Gastroesophageal sphincter (tissue), 4 donors: ENCODE results near the gene TNK2. TPM values are rescaled to one million over a fixed set of nuclear protein-coding genes. Genes with fewer than 3 reads are reported as not detected.

Experiments used
- ATAC-seq: fragments of 150-250 bp; one replicate; pipeline ENCODE4 v1.9.1; 2016; ENCODE audit warnings: mild to moderate bottlenecking, moderate library complexity
- H3K27ac ChIP-seq, 4 donors: fragments of 200-600 bp; sonication (generic) in 3 of 4; 1 replicate in 3 of 4; 2 replicates in 1 of 4; pipeline ENCODE4 v1.5.1; 2016 to 2019
- H3K27me3 ChIP-seq: fragments of 200-600 bp; sonication (generic); one replicate; pipeline ENCODE4 v1.5.1; 2019
- H3K36me3 ChIP-seq, 2 donors: fragments of 200-600 bp; sonication (generic); one replicate each; pipeline ENCODE4 v1.5.1; 2019; ENCODE audit warnings: control low read depth in 1 of 2
- H3K4me1 ChIP-seq, 3 donors: fragments of 200-600 bp; sonication (generic); 1 replicate in 2 of 3; 2 replicates in 1 of 3; pipeline ENCODE4 v1.5.1; 2016 to 2019; ENCODE audit warnings: control low read depth in 2 of 3
- H3K4me3 ChIP-seq, 2 donors: fragments of 200-600 bp; sonication (generic); one replicate each; pipeline ENCODE4 v1.5.1; 2019; ENCODE audit warnings: mild to moderate bottlenecking in 1 of 2, moderate library complexity in 1 of 2
- H3K9me3 ChIP-seq, 3 donors: fragments of 200-600 bp; sonication (generic); one replicate each; pipeline ENCODE4 v1.5.1; 2017 to 2019; ENCODE audit warnings: control low read depth in 2 of 3
- EP300 ChIP-seq: sonication (generic); formaldehyde crosslinking; IDR thresholded peaks from one replicate; pipeline ENCODE4 v1.6.1; 2017; ENCODE audit warnings: antibody characterized with exemption, mild to moderate bottlenecking
- POLR2A ChIP-seq, 2 donors: fragments of 450-650 bp; IDR thresholded peaks; one replicate each; pipeline ENCODE4 v1.6.1; 2017; ENCODE audit warnings: antibody characterized with exemption in 2 of 2, mild to moderate bottlenecking in 2 of 2, moderate library complexity in 1 of 2
- POLR2AphosphoS5 ChIP-seq: sonication (generic); formaldehyde crosslinking; IDR thresholded peaks from one replicate; pipeline ENCODE4 v1.6.1; 2017; ENCODE audit warnings: antibody characterized with exemption
- WGBS, 2 donors: methylation state at CpG; one replicate each; pipeline ENCODE4 v1.1.5; 2018; ENCODE audit warnings: low coverage in 1 of 2; 5-methylcytosine and 5-hydroxymethylcytosine counted together
- total RNA-seq, 4 donors: library from RNA; depleted of rRNA; stranded (reverse); fragments of >200 nt; gene quantifications; one replicate each; pipeline ENCODE4 v1.1.0, GENCODE V29; 2016
- TF ChIP-seq, protein P1 (sequence below), 4 experiments: fragments of 200-600 bp in 2 of 4; fragments of 450-650 bp in 2 of 4; sonication (generic) in 1 of 4; IDR thresholded peaks; one replicate each; pipeline ENCODE4 v1.5.1; 2017 to 2019; ENCODE audit warnings: antibody characterized with exemption in 4 of 4, mild to moderate bottlenecking in 2 of 4, moderate library complexity in 2 of 4

The TNK2 gene
- total RNA-seq, 4 donors from 2014 or later = 14.5 to 28.8 (median 23.9) TPM

DNA sequence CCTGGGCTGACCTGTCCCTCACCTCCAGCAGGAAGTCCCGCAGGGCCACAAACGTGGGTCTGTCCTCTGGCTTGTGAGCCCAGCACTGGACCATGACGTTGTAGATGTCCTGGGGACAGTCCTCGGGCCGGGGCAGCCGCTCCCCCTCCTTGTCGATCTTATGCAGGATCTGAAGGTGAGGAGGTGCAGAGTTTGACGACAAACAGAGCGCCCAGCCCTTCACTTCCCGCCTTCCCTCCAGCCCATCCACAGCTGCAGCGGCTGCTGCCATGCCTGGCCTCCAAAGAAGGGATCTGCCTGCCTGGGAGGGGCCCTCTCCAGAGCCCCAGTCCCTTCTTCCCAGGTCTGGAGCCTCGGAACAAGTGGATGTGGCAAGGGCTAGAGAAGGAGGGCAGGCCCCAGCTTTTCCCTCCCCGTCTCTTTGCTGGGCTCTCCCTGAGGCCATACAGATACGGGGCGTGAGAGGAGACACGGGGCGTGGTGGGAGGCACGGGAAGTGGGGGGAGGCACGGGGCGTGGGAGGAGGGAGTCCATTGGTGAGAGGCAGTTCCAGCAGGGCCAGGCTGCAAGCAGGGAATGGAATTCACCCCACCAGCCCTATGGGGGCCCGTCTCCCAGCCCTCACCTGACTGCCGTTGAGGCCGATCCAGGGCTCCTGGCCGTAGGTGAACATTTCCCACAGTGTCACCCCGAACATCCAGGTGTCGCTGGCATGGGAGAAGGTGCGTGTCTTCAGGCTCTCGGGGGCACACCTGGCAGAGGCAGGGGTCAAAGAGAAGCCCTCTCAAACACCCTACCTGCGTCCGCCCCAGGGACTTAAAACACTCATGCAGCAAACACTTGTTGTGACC, 29.7 kb downstream of the TNK2 start:
- peaks cover 0 to 6% (median 0%) of the 10 kb centered on the region in 3 donors for H3K4me1 ChIP-seq
- H3K27me3 ChIP-seq = no peaks in the 10 kb centered on the region
- WGBS, 2 donors = 94% methylated on average over 5 of the region's 30 CpGs; no CpG with 5 or more reads in 1 of the 2 donors
- no peaks in the 10 kb centered on the region for H3K9me3 ChIP-seq
- H3K36me3 ChIP-seq = peaks cover 0 to 76% of the 10 kb centered on the region in 2 donors
- no peak overlapping the region for H3K4me3 ChIP-seq
- H3K27ac ChIP-seq = no peak overlapping the region
- TF ChIP-seq POLR2AphosphoS5 = no peak
- TF ChIP-seq EP300 = no peak
- no peak for TF ChIP-seq POLR2A (IDR thresholded peaks at IDR 0.05)
- TF ChIP-seq, protein P1, sequence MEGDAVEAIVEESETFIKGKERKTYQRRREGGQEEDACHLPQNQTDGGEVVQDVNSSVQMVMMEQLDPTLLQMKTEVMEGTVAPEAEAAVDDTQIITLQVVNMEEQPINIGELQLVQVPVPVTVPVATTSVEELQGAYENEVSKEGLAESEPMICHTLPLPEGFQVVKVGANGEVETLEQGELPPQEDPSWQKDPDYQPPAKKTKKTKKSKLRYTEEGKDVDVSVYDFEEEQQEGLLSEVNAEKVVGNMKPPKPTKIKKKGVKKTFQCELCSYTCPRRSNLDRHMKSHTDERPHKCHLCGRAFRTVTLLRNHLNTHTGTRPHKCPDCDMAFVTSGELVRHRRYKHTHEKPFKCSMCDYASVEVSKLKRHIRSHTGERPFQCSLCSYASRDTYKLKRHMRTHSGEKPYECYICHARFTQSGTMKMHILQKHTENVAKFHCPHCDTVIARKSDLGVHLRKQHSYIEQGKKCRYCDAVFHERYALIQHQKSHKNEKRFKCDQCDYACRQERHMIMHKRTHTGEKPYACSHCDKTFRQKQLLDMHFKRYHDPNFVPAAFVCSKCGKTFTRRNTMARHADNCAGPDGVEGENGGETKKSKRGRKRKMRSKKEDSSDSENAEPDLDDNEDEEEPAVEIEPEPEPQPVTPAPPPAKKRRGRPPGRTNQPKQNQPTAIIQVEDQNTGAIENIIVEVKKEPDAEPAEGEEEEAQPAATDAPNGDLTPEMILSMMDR (IDR thresholded peaks at IDR 0.05) = no peak
- ATAC-seq = no peak

DNA sequence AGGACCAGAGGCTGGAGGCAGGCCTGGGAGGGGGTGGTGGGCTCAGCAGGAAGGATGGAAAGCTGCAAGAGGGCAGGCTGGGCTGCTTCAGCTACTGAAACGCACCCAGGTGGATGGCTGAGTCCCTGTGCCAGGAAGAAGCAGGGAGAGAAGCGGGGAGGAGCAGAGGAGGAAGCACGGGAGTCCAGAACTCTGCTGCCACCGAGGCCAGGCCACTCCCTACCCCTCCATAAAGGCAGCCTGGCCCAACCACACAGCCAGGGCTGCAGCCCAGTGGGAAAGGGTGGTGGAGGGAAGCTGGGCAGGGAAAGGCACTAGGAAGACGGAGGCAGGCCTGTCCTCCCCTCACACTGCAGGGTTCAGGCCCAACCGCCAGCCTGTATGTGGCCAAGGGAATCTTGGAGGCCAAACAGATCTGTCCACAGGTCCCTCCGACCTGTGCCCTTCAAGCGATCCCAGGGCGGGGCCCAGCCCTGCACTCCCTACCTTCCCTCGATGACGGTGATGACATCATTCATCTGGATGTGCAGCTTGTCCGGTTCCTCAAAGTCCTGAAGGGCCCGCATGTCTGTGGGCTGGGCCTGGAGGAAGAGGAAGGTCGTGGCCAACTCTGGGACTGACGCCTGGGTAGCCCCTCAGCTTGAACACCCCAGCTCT, 30.5 kb downstream of the TNK2 start:
- Histone ChIP-seq H3K27ac (no peak overlapping the region), H3K36me3 (peaks cover 0 to 76% of the 10 kb centered on the region in 2 donors), H3K27me3 (no peaks in the 10 kb centered on the region), H3K4me1 (peaks cover 0 to 9% (median 0%) of the 10 kb centered on the region in 3 donors), H3K9me3 (no peaks in the 10 kb centered on the region), H3K4me3 (no peak overlapping the region)
- 50 to 74% methylated on average over 2 to 3 of the region's 15 CpGs for WGBS, 2 donors
- TF ChIP-seq POLR2AphosphoS5 (no peak), EP300 (no peak), POLR2A (IDR thresholded peaks at IDR 0.05) (no peak)
- TF ChIP-seq, protein P1 (IDR thresholded peaks at IDR 0.05) = no peak
- no peak for ATAC-seq

DNA sequence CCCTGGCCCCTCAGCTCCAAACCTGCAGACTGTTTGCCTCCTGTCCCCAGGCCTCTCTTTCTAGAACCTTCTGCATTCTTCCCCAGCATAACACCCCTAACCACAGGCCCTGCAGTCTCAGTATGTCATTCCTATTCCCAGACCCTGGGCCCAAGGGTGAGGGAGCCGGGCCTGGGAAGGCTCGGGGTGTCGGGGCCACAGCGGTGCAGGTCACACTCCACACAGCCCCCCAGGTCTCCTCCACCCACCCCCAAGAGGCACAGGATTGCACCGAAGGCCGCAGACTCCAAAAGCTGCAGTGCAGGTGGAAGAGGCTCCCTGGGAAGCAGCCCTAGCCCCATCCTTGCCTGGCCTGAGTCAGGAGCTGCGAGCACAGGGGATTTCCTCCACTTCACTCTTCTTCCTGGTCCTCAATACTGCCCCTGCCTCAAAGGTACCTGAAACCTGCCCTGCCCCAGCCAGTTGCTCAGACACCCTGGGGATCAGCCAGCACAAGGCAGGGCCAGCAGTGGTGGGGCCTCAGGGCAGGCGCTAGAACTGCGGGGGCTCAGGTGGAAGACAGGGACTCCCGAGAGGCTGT, 31.1 kb downstream of the TNK2 start:
- no peak overlapping the region for H3K27ac ChIP-seq
- ATAC-seq = no peak
- WGBS, 2 donors = 80% methylated on average over 1 of the region's 10 CpGs; no CpG with 5 or more reads in 1 of the 2 donors
- H3K27me3 ChIP-seq = no peaks in the 10 kb centered on the region
- H3K36me3 ChIP-seq = peaks cover 0 to 76% of the 10 kb centered on the region in 2 donors
- H3K4me1 ChIP-seq = peaks cover 0 to 9% (median 0%) of the 10 kb centered on the region in 3 donors
- no peaks in the 10 kb centered on the region for H3K9me3 ChIP-seq
- H3K4me3 ChIP-seq = no peak overlapping the region
- TF ChIP-seq EP300 = no peak
- TF ChIP-seq POLR2AphosphoS5 = no peak
- TF ChIP-seq, protein P1 (IDR thresholded peaks at IDR 0.05) = no peak
- no peak for TF ChIP-seq POLR2A (IDR thresholded peaks at IDR 0.05)

DNA sequence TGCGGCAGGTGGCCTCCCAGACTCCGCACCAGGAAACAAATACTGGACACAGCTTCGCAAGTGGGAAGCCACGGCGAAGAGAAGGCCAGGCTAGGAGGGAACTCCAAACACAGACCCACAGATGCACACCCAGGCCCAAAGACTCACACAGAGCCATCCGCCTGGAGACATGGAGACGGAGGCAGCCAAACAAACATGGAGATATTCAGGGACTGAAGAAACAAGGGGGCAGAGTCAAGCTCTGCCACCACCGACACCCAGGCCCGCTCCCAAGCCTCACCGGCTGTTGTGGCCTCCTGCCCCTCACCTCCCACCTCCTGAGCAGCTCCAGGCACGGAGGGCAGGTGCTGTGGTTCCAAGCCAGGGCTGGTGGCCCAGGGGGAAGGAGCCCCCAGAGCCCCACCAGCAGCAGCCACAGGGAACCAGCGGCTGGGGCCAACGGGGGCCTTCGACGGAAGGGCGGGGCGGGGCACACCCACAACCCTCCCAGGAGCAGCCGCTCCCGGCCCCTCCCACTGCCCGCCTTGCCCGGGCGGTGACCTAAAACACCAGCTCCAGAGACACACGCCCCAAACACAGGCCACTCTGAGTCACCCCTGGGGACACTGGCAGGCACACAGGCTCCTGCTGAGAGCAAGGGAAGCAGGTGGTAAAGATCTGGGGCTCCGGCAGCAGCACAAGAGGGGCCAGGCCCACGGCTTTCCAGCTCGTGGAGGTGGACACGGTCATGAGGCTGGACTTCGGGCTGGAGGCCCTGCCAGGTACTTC, 31.9 kb downstream of the TNK2 start:
- ATAC-seq = no peak
- Histone ChIP-seq H3K27me3 (no peaks in the 10 kb centered on the region), H3K4me3 (no peak overlapping the region), H3K4me1 (peaks cover 0 to 9% (median 0%) of the 10 kb centered on the region in 3 donors), H3K9me3 (no peaks in the 10 kb centered on the region), H3K27ac (no peak overlapping the region), H3K36me3 (peaks cover 0 to 76% of the 10 kb centered on the region in 2 donors)
- 80 to 100% methylated on average over 5 to 6 of the region's 28 CpGs for WGBS, 2 donors
- TF ChIP-seq POLR2AphosphoS5 (no peak), POLR2A (IDR thresholded peaks at IDR 0.05) (no peak), EP300 (no peak)
- TF ChIP-seq, protein P1 (IDR thresholded peaks at IDR 0.05) = no peak
